DND-41 (cell line): Measurements from ENCODE around the gene ELAVL2.
"Not testable (repeated sequence)": the region's sequence is repeated elsewhere in the genome, so short reads cannot be mapped to it uniquely, and the experiment has no call there.

Experiments
- ATAC-seq: fragments of 200-7000 bp; cut with Tn5 transposase; 3 replicates; pipeline ENCODE4 v1.9.1; 2021; ENCODE audit warnings: low read depth; ENCODE audit not compliant: insufficient read depth
- DNase-seq: peaks from one replicate; pipeline ENCODE4 v3.0.0-alpha.2; 2020
- H2AFZ ChIP-seq: 2 replicates; pipeline ENCODE4 v1.6.0; 2012; ENCODE audit warnings: low read depth, low read length
- H3K27ac ChIP-seq: 2 replicates; pipeline ENCODE4 v1.5.1; 2012; ENCODE audit warnings: low read length, inconsistent platforms
- H3K27me3 ChIP-seq: fragments of 200-600 bp; sonication (generic); 2 replicates; pipeline ENCODE4 v1.6.0; 2012; ENCODE audit warnings: low read length, mild to moderate bottlenecking, inconsistent platforms; ENCODE audit not compliant: insufficient read depth, poor library complexity
- H3K36me3 ChIP-seq: 2 replicates; pipeline ENCODE4 v1.5.1; 2012; ENCODE audit warnings: low read length, inconsistent platforms; ENCODE audit not compliant: insufficient read depth
- H3K4me1 ChIP-seq: 2 replicates; pipeline ENCODE4 v1.5.1; 2012; ENCODE audit warnings: mild to moderate bottlenecking, low read length; ENCODE audit not compliant: insufficient read depth
- H3K4me2 ChIP-seq: 2 replicates; pipeline ENCODE4 v1.6.0; 2012; ENCODE audit warnings: mild to moderate bottlenecking, moderate library complexity, low read length, inconsistent platforms; ENCODE audit not compliant: insufficient read depth
- H3K4me3 ChIP-seq, 2 experiments: fragments of 200-600 bp in 1 of 2; shearing (Covaris generic) in 1 of 2; 2 replicates each; pipeline ENCODE4 v1.5.1; 2012 to 2016; ENCODE audit warnings: inconsistent platforms in 2 of 2, low read length in 2 of 2, mild to moderate bottlenecking in 2 of 2, low read depth in 1 of 2, moderate library complexity in 1 of 2
- H3K79me2 ChIP-seq: 2 replicates; pipeline ENCODE4 v1.6.0; 2012; ENCODE audit warnings: low read length, inconsistent platforms; ENCODE audit not compliant: insufficient read depth
- H3K9ac ChIP-seq: 2 replicates; pipeline ENCODE4 v1.6.0; 2012; ENCODE audit warnings: low read depth, mild to moderate bottlenecking, inconsistent platforms, low read length, moderate library complexity
- H3K9me3 ChIP-seq: 2 replicates; pipeline ENCODE4 v1.5.1; 2012; ENCODE audit warnings: low read length, moderate library complexity, mild to moderate bottlenecking, inconsistent platforms; ENCODE audit not compliant: insufficient read depth, severe bottlenecking
- H4K20me1 ChIP-seq: 2 replicates; pipeline ENCODE4 v1.6.0; 2012; ENCODE audit warnings: low read length; ENCODE audit not compliant: insufficient read depth
- EZH2 ChIP-seq: IDR thresholded peaks from 3 replicates; pipeline ENCODE4 v1.6.1; 2012; ENCODE audit warnings: borderline replicate concordance, low read depth, mild to moderate bottlenecking, moderate library complexity, low read length, inconsistent platforms; ENCODE audit not compliant: severe bottlenecking
- TF ChIP-seq, protein P1 (sequence below): IDR thresholded peaks from 2 replicates; pipeline ENCODE4 v1.5.1; 2012; ENCODE audit warnings: borderline replicate concordance, low read length, moderate library complexity, mild to moderate bottlenecking; ENCODE audit not compliant: poor library complexity, severe bottlenecking; ENCODE audit errors: extremely low read depth

Gene ELAVL2

GRCh38 chr9:23723672-23724071 lies 102.4 kb downstream of the ELAVL2 start:
- Histone ChIP-seq H2AFZ (no peak overlapping the region), H3K9me3 (no peaks in the 10 kb centered on the region), H3K27ac (no peak overlapping the region), H3K79me2 (no peaks in the 10 kb centered on the region), H3K4me3 (no peak overlapping the region), H3K4me2 (no peak overlapping the region), H3K36me3 (no peaks in the 10 kb centered on the region), H3K4me1 (no peaks in the 10 kb centered on the region), H4K20me1 (no peaks in the 10 kb centered on the region), H3K27me3 (no peaks in the 10 kb centered on the region), H3K9ac (no peak overlapping the region)
- DNase-seq (no peak), ATAC-seq (no peak)
- TF ChIP-seq EZH2: no peak
- TF ChIP-seq, protein P1, sequence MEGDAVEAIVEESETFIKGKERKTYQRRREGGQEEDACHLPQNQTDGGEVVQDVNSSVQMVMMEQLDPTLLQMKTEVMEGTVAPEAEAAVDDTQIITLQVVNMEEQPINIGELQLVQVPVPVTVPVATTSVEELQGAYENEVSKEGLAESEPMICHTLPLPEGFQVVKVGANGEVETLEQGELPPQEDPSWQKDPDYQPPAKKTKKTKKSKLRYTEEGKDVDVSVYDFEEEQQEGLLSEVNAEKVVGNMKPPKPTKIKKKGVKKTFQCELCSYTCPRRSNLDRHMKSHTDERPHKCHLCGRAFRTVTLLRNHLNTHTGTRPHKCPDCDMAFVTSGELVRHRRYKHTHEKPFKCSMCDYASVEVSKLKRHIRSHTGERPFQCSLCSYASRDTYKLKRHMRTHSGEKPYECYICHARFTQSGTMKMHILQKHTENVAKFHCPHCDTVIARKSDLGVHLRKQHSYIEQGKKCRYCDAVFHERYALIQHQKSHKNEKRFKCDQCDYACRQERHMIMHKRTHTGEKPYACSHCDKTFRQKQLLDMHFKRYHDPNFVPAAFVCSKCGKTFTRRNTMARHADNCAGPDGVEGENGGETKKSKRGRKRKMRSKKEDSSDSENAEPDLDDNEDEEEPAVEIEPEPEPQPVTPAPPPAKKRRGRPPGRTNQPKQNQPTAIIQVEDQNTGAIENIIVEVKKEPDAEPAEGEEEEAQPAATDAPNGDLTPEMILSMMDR: no peak

DNA sequence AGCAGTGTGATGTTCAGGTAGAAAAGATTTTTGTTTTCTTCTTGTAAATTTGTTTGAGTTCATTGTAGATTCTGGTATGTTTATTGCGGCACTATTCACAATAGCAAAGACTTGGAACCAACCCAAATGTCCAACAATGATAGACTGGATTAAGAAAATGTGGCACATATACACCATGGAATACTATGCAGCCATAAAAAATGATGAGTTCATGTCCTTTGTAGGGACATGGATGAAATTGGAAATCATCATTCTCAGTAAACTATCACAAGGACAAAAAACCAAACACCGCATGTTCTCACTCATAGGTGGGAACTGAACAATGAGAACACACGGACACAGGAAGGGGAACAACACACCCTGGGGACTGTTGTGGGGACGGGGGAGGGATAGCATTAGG lies 103.0 kb downstream of the ELAVL2 start:
- not testable (repeated sequence) for H3K36me3 ChIP-seq, H3K4me1 ChIP-seq, H3K4me2 ChIP-seq, H3K9ac ChIP-seq, DNase-seq, H4K20me1 ChIP-seq, H3K27ac ChIP-seq, ATAC-seq, H3K79me2 ChIP-seq, H3K4me3 ChIP-seq, H2AFZ ChIP-seq, H3K27me3 ChIP-seq, H3K9me3 ChIP-seq

DNA sequence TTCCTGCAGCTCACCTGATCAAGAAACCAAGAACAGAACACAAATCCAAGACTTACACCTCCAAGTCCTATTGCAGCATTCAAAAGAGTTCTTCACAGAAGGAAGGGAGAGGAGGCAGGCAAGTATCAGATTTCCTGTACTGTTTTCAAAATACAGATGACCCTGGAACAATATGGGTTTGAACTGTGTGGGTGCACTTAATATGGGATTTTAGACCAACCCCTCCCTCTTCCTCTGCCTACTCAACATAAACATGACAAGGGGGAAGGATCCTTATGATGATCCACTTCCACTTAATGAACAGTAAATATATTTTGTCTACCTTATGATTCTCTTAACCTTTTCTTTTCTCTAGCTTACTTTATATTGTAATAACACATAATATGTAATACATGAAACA lies 104.6 kb downstream of the ELAVL2 start:
- H3K27ac ChIP-seq: no peak overlapping the region
- no peak overlapping the region for H3K4me2 ChIP-seq
- no peaks in the 10 kb centered on the region for H3K36me3 ChIP-seq
- H3K9me3 ChIP-seq: no peaks in the 10 kb centered on the region
- H3K27me3 ChIP-seq: no peaks in the 10 kb centered on the region
- H4K20me1 ChIP-seq: no peaks in the 10 kb centered on the region
- no peak overlapping the region for H3K9ac ChIP-seq
- TF ChIP-seq, protein P1: no peak
- TF ChIP-seq EZH2: no peak
- DNase-seq: no peak
- no peak overlapping the region for H2AFZ ChIP-seq
- H3K4me3 ChIP-seq: no peak overlapping the region
- no peak for ATAC-seq
- H3K4me1 ChIP-seq: no peaks in the 10 kb centered on the region
- no peaks in the 10 kb centered on the region for H3K79me2 ChIP-seq

- no peaks in the 10 kb centered on the region for H3K27me3 ChIP-seq
- H3K27ac ChIP-seq: no peak overlapping the region
- no peaks in the 10 kb centered on the region for H4K20me1 ChIP-seq
- H3K4me3 ChIP-seq: no peak overlapping the region
- H3K4me2 ChIP-seq: no peak overlapping the region
- ATAC-seq (no peak), DNase-seq (no peak)
- H2AFZ ChIP-seq: no peak overlapping the region
- no peaks in the 10 kb centered on the region for H3K36me3 ChIP-seq
- no peaks in the 10 kb centered on the region for H3K4me1 ChIP-seq
- H3K79me2 ChIP-seq: no peaks in the 10 kb centered on the region
- H3K9ac ChIP-seq: no peak overlapping the region
- no peaks in the 10 kb centered on the region for H3K9me3 ChIP-seq
- TF ChIP-seq, protein P1: no peak
- no peak for TF ChIP-seq EZH2
Observed at GRCh38 chr9:23717505-23717904, 108.5 kb downstream of the ELAVL2 start.
